ENCODE results near the gene HES7.

GRCh38 chr17:8154608-8155155 lies 30.8 kb upstream of the HES7 start:
- no peak for TF ChIP-seq POLR2AphosphoS5 (IDR thresholded peaks at IDR 0.05)
- TF ChIP-seq, protein P1, sequence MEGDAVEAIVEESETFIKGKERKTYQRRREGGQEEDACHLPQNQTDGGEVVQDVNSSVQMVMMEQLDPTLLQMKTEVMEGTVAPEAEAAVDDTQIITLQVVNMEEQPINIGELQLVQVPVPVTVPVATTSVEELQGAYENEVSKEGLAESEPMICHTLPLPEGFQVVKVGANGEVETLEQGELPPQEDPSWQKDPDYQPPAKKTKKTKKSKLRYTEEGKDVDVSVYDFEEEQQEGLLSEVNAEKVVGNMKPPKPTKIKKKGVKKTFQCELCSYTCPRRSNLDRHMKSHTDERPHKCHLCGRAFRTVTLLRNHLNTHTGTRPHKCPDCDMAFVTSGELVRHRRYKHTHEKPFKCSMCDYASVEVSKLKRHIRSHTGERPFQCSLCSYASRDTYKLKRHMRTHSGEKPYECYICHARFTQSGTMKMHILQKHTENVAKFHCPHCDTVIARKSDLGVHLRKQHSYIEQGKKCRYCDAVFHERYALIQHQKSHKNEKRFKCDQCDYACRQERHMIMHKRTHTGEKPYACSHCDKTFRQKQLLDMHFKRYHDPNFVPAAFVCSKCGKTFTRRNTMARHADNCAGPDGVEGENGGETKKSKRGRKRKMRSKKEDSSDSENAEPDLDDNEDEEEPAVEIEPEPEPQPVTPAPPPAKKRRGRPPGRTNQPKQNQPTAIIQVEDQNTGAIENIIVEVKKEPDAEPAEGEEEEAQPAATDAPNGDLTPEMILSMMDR (IDR thresholded peaks at IDR 0.05 in 8 of 11, conservative IDR thresholded peaks at IDR 0.05 in 3 of 11): no peak
- TF ChIP-seq POLR2A (IDR thresholded peaks at IDR 0.05): no peak

Data from spleen (tissue), 7 donors.